HG03060 (cell line): ENCODE data around the gene HDGFL2.

Source experiments
- ATAC-seq: cut with Tn5 transposase; IDR thresholded peaks from one replicate; pipeline ENCODE4 v1.9.1; 2021; ENCODE audit warnings: low read depth, moderate number of reproducible peaks; ENCODE audit not compliant: unreplicated experiment

Gene HDGFL2

DNA sequence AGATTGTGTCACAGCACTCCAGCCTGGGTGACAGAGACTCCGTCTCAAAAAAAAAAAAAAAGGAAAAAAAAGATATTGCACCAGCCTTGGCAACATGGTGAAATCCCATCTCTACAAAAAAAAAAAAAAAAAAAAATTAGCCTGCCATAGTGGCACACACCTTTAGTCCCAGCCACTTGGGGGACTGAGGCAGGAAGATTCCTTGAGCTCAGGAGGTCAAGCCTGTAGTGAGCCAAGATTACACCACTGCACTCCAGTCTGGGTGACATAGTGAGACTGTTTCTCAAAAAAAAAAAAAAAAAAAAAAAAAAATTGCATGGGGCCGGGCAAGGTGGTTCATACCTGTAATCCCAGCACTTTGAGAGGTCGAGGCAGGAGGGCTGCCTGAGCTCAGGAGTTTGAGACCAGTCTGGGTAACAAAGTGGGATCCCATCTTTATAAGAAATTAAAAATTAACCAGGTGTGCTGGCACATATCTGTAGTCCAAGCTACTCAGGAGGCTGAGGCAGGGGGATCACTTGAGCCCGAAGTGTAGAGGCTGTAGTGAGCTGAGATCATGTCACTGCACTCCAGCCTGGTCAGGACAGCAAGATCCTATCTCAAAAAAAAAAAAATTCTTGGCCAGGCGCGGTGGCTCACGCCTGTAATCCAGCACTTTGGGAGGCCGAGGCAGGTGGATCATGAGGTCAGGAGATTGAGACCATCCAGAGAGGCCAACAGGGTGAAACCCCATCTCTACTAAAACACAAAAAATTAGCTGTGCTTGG lies 7.1 kb upstream of the HDGFL2 start:
- ATAC-seq, result no peak

DNA sequence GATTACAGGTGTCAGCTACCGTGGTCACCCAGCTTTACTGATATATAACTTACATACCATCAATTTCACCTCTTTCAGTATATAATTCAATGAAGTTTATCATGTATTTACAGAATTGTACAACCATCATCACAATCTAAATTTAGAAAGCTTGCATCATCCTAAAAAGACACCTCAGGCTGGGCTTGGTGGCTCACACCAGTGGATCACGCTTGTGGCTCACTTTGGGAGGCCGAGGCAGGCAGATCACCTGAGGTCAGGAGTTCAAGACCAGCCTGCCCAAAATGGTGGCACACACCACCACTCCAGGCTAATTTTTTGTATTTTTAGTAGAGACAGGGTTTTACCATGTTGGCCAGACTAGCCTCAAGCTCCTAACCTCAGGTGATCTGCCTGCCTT lies 4.3 kb upstream of the HDGFL2 start:
- ATAC-seq, result no peak

DNA sequence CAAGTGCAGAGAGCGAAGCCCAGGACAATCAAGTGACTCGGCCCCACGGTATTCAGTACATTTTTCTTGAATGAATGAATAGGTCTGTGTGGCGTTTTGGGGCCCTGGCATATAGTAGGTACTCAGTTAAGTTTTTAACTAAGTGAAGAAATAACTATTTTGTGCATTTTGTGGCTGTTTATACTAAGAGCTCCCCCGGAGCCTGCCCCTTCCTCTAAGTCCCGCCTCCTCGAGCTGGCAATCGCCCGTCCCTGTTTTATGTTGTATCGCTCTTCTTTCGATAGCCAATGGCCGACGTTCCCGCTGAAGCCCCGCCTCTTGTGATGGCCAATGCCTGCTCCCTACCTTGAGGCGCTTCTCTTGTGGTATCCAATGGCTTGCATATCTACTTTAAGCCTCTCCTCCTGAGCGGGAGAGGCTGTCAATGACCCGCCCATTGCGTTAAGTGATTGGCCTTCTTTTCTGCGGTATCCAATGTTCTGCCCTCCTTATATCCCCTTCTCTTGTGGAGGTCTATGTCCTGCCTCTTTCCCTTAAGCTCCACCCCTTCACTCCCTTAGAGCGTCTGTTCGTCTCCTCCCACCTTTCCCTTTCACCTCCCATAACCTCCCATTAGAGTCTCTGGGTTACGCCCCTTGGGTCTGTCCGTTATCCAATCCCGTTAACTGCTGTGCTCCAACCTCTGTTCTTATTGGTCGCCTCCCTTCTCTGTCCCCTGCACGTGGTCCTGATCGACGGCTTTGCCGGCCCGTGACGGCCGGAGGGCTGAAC lies 509 bp upstream of the HDGFL2 start:
- ATAC-seq, result peak; percentile 82

DNA sequence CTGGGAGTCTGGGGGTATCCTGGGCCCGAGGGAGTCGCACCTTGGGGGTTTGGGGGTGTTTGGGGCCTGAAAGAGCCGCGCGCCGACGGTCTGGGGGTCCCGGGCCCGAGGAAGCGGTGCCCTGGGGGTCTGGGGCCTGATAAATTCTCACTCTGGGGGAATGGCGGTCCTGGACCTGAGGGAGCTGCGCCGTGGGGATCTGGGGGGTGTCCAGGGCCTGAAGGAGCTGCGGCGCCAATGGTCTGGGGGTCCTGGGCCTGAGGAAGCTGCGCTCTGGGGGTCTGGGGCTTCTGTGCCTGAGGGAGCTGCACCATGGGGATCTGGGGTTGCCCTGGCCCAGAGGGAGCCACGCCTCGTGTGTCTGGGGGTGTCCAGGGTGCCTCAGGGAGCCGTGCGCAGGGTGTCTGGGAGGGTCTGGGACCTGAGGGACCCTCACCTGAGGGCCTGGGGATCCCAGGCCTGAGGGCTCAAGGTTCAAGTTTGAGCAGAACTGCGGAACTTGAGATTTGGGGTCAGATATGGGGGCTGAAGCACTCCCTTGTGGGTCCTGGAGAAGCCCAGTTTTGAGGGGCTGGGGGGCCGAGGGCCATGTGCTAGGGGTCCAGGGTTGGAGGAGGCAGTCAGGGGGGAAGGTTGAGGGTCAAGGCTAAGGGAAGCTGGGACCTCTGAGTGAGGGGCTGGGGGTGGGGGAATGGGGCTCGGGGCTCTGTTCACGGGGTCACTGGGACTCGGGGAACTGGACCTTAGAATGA lies 1.1 kb downstream of the HDGFL2 start:
- ATAC-seq, result no peak

DNA sequence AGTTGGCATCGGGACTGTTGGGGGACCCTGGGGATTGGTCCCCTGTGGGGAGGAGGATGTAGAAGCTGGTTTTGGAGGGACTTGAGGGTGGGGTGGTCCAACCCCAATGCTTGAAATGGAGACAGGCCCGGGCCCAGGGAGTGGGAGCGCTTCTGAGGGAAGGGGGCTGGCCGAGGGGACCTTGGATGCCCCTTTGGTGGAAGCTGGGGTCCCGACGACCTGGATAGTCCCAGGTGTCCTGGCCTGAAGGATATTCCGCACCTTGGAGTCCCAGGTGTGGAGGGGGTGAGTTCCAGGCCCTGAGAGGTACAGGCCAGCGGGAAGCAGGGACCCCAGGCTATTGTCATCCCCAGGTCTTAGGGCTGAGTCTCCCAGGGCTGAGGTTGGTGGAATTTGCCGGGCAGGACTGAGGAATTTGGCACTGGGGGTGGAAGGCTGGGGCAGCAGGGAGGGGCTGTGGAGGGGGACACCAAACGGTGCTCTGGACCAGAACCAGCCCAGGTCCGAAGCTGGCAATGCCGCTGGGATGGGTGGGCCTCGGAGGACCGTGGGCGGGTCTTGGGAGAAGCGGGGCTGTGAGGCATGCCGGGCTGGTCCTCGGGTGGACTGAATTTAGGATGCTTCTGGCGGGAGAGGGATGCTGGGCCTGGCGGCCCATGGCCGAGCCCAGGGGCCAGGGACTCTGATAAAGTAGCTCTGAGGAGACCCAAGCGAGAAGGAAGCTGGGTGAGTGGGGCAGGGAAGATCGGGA lies 1.8 kb downstream of the HDGFL2 start:
- no peak for ATAC-seq

DNA sequence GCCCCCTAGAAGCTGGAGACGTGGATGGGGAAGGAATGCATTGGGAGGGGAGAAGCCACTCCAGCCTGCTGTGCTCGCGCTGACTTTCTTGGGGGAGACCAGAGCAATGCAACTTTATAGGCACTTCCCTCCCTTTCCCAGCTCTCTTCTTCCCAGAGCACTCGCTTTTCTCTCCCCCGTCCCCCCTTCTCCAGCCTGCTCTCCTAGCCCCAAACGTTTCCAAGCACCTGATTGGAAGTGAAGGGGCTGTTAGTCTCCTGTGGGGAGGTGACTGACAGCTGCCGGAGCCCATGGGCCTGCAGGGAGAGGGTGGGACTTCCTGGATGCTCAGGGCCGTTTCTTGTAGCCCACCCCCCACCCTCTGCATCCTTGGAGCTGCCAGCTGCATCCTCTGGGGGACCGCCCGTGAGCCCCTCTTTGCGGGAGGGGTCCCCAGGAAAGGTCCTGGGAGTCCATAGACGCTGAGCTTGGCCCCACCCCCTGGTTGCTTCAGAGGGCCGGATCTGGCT lies 2.5 kb downstream of the HDGFL2 start:
- no peak for ATAC-seq

DNA sequence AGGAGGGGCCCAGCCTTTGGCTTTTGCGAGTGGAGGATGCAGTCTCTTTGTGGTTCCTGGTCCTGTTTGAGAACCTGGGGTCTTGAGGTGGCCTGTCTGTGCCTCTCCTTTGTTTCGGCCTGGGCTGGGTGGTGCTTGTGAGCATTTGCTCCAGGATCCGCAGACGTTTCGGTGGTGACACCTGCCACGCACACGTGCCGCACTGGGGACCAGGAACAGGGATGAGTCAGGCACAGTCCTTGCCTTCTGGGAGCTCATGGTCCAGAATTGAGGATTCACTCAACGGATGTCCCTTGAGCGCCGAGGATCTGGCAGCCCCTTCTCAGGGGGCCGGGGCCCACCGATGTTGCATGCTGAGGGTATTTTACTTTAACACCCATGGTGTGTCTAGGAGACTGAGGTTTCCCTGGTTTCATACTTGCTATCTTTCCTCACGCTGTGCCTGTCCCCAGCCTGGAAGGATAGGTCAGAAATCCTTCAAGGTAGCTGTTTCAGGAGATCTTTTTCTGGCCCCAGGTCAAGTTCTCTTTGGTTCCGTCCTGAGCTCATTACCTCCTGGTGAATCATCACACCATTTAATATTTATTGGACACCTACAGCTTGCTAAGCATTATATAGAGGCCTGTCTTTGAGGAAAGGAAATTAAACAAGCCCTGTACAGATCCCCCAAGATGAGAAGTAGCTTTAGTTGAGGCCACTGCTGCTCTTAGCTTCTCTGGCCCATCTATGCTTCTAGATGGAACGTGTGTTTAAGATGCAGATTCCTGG lies 5.1 kb downstream of the HDGFL2 start:
- ATAC-seq, result no peak

DNA sequence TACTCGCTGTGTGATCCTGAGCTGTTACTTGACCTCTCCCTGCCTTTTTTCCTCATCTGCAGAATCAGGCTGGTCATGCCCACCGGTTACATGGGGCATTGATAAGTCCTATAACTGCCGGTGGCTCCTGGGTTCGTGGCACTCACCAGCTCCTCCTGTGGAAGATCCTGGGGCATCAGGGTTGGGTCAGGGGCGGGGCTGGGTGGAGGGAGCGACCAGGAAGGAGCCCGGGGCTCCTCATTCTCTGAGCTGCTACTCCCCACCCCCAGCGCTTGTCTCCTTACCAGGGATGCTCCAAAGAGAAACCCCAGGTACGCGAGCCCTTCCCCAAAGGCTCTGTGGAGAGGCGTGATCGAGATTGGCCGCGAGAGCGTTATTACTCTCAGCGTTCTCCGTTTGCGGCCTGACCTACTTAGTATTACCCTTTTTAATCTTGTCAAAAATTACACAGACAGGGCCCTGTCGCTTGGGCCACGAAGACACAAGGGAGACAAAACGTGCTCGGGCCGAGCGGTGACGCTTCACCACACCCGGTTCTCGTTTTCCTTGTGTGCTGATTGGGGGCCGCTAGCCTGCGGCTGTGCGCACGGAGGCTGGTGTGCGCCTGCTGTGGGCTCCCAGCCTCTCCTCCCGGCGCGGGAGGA lies 10.7 kb downstream of the HDGFL2 start:
- ATAC-seq, result no peak

DNA sequence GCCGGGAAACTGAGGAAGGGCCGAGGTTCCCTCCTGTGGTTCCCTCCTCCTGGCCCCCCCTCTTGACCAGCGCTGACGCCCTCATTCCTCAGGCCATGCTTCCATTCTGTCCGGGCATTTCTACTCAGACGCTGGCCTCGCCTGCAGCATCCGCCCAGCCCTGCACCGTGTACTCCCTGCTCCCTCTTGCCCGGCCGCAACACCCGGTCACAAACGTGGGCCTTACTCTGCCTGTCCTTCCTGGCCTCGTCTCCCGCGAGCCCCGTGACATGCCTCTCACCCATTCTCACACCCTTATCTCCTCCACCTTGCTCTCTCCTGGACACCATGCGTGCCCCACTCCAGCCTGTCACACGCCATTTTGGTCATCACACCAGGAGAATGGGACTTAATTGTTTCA lies 11.3 kb downstream of the HDGFL2 start:
- no peak for ATAC-seq

DNA sequence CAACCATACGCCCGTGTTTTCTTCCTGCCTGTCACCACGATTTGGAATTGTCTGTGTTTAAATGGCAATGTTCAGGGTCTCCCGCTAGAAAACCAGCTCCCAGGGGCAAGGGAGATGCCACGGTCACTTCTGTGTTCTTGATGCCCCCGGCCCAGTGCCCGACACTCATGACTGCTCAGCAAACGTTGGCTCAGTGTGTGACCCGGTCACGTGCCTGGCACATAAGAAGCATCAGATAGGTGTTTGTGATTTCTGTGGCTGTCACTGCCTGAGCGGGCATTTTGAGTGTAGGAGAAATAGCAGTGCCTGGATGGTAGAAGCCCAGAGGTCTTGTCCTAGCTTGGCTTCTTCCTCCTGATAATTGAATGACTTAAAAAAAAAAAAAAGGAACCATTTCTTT lies 15.5 kb downstream of the HDGFL2 start:
- ATAC-seq, result no peak

DNA sequence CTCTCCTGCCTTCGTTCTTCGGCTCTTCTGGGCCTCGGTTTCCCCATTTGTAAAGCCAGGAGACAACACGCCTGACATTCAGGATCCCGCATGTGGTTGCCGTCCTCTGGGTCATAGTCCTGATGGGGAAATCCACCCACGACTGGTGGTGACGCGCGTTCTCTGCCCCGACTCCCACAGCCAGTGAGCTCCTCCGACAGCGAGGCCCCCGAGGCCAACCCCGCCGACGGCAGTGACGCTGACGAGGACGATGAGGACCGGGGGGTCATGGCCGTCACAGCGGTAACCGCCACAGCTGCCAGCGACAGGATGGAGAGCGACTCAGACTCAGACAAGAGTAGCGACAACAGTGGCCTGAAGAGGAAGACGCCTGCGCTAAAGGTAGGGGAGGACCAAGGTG lies 16.4 kb downstream of the HDGFL2 start:
- no peak for ATAC-seq

DNA sequence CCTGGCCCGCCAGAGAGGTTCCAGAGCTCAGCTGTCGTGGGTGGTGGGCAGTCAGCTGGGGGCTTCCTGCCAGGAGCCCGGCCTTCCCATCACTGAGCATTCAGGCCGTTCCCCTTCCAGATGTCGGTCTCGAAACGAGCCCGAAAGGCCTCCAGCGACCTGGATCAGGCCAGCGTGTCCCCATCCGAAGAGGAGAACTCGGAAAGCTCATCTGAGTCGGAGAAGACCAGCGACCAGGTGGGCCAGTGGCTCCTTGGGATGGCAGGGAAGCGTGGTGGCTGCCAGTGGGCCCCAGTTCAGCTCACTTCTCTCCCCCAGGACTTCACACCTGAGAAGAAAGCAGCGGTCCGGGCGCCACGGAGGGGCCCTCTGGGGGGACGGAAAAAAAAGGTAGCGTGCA lies 19.3 kb downstream of the HDGFL2 start:
- ATAC-seq, result no peak

DNA sequence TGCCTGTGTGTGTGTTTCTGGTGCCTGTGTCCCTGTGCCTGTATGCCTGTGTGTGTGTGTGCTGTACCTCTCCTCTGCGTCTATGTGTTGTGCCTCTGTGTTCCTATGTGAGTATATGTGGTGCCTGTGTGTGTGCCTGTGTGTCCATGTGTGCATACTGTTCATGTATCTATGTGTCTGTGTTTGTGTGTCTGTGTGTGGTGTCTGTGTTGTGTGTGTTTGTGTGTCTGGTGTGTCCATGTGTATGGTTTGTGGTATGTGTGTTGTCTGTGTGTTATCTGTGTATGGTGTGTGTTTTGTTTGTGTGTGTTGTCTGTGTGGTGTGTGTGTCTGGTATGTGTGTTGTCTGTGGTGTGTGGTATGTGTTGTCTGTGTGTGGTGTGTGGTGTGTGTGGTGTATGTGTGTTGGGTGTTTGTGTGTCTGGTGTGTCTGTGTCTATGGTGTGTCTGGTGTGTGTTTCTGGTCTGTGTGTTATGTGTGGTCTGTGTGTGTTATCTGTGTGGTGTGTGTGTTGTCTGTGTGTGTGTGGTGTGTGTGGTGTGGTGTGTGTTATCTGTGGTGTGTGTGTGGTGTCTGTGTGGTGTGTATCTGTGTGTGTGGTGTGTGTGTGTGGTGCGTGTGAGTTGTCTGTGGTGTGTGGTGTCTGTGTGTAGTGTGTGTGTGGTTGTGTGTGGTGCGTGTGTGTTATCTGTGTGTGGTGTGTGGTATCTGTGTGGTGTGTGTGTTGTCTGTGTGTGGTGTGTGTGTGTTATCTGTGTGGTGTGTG lies 20.4 kb downstream of the HDGFL2 start:
- no peak for ATAC-seq

DNA sequence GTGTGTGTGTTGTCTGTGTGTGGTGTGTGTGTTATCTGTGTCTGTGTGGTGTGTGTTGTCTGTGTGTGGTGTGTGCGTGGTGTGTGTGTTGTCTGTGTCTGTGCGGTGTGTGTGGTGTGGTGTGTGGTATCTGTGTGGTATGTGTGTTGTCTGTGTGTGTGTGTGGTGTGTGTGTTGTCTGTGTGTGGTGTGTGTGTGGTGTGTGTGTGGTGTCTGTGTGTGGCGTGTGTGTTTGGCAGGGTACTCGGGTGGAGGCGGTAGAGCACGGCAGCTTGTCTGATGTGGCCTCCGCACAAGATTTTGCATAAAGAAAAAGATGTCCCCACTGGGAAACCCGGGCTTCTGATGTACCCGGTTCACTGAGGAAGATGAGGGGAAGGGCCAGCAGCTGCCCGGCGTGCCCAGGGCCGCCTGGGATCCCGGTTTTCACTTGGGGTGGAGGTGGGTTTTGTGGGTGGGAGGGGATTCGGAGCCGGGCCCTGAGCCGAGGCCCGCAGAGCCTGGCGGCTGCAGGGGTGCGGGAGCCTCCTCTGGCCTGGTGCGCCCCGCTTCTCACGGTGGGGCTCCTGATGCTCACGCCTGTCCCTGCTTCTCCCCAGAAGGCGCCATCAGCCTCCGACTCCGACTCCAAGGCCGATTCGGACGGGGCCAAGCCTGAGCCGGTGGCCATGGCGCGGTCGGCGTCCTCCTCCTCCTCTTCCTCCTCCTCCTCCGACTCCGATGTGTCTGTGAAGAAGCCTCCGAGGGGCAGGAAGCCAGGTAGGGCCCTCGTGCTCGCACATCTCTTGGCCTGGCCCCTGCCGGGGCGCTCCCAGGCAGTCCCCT lies 21.2 kb downstream of the HDGFL2 start:
- no peak for ATAC-seq

DNA sequence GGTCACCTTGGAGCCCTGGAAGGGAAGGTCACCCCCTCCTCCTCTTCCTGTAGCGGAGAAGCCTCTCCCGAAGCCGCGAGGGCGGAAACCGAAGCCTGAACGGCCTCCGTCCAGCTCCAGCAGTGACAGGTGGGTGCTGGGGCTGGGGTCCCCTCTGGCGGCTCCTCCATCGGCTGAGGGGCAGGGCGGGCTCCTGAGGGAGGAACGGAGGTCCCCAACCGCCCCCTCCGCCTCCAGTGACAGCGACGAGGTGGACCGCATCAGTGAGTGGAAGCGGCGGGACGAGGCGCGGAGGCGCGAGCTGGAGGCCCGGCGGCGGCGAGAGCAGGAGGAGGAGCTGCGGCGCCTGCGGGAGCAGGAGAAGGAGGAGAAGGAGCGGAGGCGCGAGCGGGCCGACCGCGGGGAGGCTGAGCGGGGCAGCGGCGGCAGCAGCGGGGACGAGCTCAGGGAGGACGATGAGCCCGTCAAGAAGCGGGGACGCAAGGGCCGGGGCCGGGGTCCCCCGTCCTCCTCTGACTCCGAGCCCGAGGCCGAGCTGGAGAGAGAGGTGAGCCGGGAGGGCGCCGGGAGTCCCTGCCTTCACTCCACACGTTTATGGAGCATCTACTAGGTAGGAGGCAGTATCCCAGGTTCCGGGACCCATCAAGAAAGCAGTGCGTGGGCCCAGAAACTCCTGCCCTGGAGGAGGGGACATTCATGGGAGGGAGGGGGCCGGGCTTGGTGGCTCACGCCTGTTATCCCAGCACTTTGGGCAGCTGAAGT lies 22.0 kb downstream of the HDGFL2 start:
- ATAC-seq, result no peak

DNA sequence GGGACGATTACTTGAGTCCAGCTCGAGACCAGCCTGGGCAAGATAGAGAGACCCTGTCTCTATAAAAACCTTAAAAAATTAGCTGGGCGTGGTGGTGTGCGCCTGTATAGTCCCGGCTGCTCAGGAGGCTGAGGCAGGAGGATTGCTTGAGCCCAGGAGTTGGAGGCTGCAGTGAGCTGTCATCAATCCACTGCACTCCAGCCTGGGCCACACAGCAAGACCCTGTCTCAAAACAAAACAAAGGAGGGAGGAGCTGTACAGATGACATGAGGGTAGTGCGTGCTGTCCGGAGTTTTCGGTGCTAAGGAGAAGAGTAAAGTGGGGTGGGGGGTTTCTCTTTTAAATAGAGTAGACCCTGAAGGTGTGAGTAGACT lies 22.6 kb downstream of the HDGFL2 start:
- ATAC-seq, result no peak

DNA sequence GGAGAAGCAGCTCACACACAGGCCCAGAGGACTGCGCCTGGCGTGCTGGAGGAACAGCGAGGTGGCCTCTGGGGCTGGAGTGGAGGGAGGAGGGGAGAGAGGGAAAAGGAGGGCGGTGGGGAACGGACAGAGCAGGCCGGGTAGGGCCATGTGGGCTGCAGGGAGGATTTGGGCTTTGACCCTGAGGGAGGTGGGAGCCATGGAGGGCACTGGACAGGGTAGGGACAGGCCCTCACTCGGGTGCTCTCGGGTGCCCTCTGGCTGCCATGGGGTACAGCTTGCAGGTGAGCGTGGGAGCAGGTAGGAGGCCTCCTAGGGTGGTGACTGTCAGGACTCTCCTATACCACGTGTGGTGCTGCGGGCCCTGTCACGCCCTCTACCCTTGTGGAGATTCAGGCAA lies 23.4 kb downstream of the HDGFL2 start:
- no peak for ATAC-seq
